ENCODE results near the gene EGR1. TPM values are rescaled to one million over a fixed set of nuclear protein-coding genes. Genes with fewer than 3 reads are reported as not detected.

Gene EGR1
- total and polyA plus RNA-seq, 4 donors = 1.4 to 88.7 (median 13.1) TPM

DNA sequence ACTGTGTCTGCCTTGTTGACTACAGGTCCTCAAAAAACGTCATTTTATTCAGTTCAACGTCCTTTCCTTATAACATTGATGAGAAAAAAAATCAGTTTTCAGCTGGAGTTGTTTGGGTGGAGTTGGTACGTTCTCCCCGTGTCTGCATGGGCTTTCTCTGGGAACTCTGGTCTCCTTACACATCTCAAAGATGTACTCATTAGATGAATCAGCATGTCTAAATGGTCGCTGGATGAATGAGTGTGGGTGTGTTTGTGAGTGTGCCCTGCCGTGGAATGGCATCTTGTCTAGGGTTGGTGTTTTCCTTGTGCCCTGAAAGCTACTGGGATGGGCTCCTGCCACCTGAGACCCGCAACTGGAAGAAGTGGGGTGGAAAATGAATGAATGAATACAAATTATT is 30.1 kb downstream of the EGR1 start:
- no peak for DNase-seq (ENCODE audit: low spot score)
- Histone ChIP-seq H3K4me3 (ENCODE audit: low read depth in 1 of 3, low read length in 3 of 3) (no peak overlapping the region), H3K27ac (ENCODE audit: low read depth in 1 of 2, low read length in 2 of 2) (no peak overlapping the region), H3K36me3 (ENCODE audit: control insufficient read depth in 4 of 4, insufficient read depth in 3 of 4, low read depth in 1 of 4, low read length in 3 of 4) (no peaks in the 10 kb centered on the region), H3K9me3 (ENCODE audit: control insufficient read depth in 4 of 4, low read length in 3 of 4) (no peaks in the 10 kb centered on the region), H3K4me1 (ENCODE audit: control insufficient read depth in 4 of 4, insufficient read depth in 4 of 4, low read length in 3 of 4) (peaks cover 0 to 34% (median 19%) of the 10 kb centered on the region in 4 donors), H3K27me3 (ENCODE audit: control insufficient read depth in 4 of 4, insufficient read depth in 4 of 4, low read length in 3 of 4) (no peaks in the 10 kb centered on the region), H3K9ac (ENCODE audit: low read depth in 1 of 2, low read length in 2 of 2) (no peak overlapping the region)
- no peak for TF ChIP-seq TAF1 (conservative IDR thresholded peaks at IDR 0.05)
- TF ChIP-seq, protein P1, sequence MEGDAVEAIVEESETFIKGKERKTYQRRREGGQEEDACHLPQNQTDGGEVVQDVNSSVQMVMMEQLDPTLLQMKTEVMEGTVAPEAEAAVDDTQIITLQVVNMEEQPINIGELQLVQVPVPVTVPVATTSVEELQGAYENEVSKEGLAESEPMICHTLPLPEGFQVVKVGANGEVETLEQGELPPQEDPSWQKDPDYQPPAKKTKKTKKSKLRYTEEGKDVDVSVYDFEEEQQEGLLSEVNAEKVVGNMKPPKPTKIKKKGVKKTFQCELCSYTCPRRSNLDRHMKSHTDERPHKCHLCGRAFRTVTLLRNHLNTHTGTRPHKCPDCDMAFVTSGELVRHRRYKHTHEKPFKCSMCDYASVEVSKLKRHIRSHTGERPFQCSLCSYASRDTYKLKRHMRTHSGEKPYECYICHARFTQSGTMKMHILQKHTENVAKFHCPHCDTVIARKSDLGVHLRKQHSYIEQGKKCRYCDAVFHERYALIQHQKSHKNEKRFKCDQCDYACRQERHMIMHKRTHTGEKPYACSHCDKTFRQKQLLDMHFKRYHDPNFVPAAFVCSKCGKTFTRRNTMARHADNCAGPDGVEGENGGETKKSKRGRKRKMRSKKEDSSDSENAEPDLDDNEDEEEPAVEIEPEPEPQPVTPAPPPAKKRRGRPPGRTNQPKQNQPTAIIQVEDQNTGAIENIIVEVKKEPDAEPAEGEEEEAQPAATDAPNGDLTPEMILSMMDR (IDR thresholded peaks at IDR 0.05; ENCODE audit: low read depth, low read length, missing input control) = no peak
- TF ChIP-seq, protein P2, sequence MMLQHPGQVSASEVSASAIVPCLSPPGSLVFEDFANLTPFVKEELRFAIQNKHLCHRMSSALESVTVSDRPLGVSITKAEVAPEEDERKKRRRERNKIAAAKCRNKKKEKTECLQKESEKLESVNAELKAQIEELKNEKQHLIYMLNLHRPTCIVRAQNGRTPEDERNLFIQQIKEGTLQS (IDR thresholded peaks at IDR 0.05) = no peak
- no peak for TF ChIP-seq RAD21 (IDR thresholded peaks at IDR 0.05)
- TF ChIP-seq EGR1 (IDR thresholded peaks at IDR 0.05; ENCODE audit: low read depth in 2 of 2) = no peak
- TF ChIP-seq YY1 (IDR thresholded peaks at IDR 0.05) = no peak
- TF ChIP-seq, protein P3, sequence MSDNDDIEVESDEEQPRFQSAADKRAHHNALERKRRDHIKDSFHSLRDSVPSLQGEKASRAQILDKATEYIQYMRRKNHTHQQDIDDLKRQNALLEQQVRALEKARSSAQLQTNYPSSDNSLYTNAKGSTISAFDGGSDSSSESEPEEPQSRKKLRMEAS (IDR thresholded peaks at IDR 0.05) = no peak
- TF ChIP-seq, protein P4, sequence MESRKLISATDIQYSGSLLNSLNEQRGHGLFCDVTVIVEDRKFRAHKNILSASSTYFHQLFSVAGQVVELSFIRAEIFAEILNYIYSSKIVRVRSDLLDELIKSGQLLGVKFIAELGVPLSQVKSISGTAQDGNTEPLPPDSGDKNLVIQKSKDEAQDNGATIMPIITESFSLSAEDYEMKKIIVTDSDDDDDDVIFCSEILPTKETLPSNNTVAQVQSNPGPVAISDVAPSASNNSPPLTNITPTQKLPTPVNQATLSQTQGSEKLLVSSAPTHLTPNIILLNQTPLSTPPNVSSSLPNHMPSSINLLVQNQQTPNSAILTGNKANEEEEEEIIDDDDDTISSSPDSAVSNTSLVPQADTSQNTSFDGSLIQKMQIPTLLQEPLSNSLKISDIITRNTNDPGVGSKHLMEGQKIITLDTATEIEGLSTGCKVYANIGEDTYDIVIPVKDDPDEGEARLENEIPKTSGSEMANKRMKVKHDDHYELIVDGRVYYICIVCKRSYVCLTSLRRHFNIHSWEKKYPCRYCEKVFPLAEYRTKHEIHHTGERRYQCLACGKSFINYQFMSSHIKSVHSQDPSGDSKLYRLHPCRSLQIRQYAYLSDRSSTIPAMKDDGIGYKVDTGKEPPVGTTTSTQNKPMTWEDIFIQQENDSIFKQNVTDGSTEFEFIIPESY (IDR thresholded peaks at IDR 0.05) = no peak
- TF ChIP-seq FOXA1 (IDR thresholded peaks at IDR 0.05) = no peak
- no peak for TF ChIP-seq FOXA2 (IDR thresholded peaks at IDR 0.05)
- TF ChIP-seq, protein P5, sequence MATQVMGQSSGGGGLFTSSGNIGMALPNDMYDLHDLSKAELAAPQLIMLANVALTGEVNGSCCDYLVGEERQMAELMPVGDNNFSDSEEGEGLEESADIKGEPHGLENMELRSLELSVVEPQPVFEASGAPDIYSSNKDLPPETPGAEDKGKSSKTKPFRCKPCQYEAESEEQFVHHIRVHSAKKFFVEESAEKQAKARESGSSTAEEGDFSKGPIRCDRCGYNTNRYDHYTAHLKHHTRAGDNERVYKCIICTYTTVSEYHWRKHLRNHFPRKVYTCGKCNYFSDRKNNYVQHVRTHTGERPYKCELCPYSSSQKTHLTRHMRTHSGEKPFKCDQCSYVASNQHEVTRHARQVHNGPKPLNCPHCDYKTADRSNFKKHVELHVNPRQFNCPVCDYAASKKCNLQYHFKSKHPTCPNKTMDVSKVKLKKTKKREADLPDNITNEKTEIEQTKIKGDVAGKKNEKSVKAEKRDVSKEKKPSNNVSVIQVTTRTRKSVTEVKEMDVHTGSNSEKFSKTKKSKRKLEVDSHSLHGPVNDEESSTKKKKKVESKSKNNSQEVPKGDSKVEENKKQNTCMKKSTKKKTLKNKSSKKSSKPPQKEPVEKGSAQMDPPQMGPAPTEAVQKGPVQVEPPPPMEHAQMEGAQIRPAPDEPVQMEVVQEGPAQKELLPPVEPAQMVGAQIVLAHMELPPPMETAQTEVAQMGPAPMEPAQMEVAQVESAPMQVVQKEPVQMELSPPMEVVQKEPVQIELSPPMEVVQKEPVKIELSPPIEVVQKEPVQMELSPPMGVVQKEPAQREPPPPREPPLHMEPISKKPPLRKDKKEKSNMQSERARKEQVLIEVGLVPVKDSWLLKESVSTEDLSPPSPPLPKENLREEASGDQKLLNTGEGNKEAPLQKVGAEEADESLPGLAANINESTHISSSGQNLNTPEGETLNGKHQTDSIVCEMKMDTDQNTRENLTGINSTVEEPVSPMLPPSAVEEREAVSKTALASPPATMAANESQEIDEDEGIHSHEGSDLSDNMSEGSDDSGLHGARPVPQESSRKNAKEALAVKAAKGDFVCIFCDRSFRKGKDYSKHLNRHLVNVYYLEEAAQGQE (IDR thresholded peaks at IDR 0.05) = no peak
- no peak for TF ChIP-seq HNF4G (IDR thresholded peaks at IDR 0.05)
- TF ChIP-seq RXRA (IDR thresholded peaks at IDR 0.05) = no peak
- TF ChIP-seq GABPA (IDR thresholded peaks at IDR 0.05 in 1 of 2, conservative IDR thresholded peaks at IDR 0.05 in 1 of 2) = no peak
- no peak for TF ChIP-seq SP1 (IDR thresholded peaks at IDR 0.05)
- no peak for TF ChIP-seq HNF4A (conservative IDR thresholded peaks at IDR 0.05)
- TF ChIP-seq JUND (IDR thresholded peaks at IDR 0.05) = no peak
- TF ChIP-seq NR2F2 (IDR thresholded peaks at IDR 0.05) = no peak
- WGBS = 76% methylated on average over 7 of the region's 7 CpGs
